Mucosa of stomach (tissue), 1 donor: ENCODE results near the gene LAMC1.

Experiments used
- H3K27me3 ChIP-seq: one replicate; pipeline ENCODE4 v1.7.0; 2013; ENCODE audit warnings: mild to moderate bottlenecking, low read length; ENCODE audit not compliant: control insufficient read depth, insufficient read depth
- H3K36me3 ChIP-seq: one replicate; pipeline ENCODE4 v1.7.0; 2013; ENCODE audit warnings: low read length; ENCODE audit not compliant: control insufficient read depth, insufficient read depth
- H3K4me1 ChIP-seq: one replicate; pipeline ENCODE4 v1.7.0; 2013; ENCODE audit warnings: mild to moderate bottlenecking, low read length; ENCODE audit not compliant: control insufficient read depth, insufficient read depth
- H3K4me3 ChIP-seq: one replicate; pipeline ENCODE4 v1.7.0; 2013; ENCODE audit warnings: low read length
- H3K9ac ChIP-seq: one replicate; pipeline ENCODE4 v1.7.0; 2013; ENCODE audit warnings: mild to moderate bottlenecking, low read length, moderate library complexity
- H3K9me3 ChIP-seq: one replicate; pipeline ENCODE4 v1.7.0; 2013; ENCODE audit warnings: mild to moderate bottlenecking, low read length, moderate library complexity; ENCODE audit not compliant: control insufficient read depth
- donor health status: Pancreatic carcinoma.

The LAMC1 gene

DNA sequence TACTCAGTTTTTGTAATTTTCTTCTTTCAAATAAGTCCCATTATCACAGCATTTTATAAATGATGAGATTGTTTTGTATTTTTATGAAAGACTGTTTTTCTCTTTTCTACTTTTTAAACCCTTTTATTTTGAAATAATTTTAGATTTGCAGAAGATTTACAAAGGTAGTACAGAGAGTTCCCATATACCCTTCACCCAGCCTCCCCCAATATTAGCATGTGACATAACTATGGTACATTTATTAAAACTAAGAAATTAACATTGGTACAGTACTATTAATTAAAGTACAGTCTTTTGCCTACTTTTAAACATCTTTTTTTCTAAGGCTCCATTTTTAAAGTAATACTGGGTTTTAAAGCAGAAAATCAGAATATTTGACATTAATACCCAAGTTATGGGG lies 127.2 kb downstream of the LAMC1 start:
- Histone ChIP-seq H3K36me3 (no peaks in the 10 kb centered on the region), H3K4me3 (no peak overlapping the region), H3K9me3 (no peaks in the 10 kb centered on the region), H3K4me1 (no peaks in the 10 kb centered on the region), H3K27me3 (no peaks in the 10 kb centered on the region), H3K9ac (no peak overlapping the region)

- H3K4me3 ChIP-seq = no peak overlapping the region
- no peaks in the 10 kb centered on the region for H3K27me3 ChIP-seq
- no peaks in the 10 kb centered on the region for H3K36me3 ChIP-seq
- no peaks in the 10 kb centered on the region for H3K4me1 ChIP-seq
- no peaks in the 10 kb centered on the region for H3K9me3 ChIP-seq
- H3K9ac ChIP-seq = no peak overlapping the region
These were observed 129.0 kb downstream of the LAMC1 start for GRCh38 chr1:183152180-183152579.

DNA sequence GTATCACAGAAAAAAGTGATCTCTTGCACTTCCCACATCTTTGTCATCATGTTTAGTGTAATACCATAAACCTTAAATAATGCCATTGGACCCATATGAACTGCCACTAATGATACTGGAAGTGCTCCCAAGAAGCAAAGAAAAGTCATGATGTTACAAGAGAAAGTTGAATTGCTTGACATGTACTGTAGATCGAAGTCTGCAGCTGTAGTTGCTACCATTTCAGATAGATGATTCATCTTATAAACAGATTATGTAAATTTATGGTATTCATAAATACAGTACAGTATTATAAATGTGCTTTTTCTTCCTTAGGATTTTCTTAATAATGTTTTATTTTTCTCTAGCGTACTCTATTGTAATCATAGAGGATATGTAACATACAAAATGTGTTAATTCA lies 132.7 kb downstream of the LAMC1 start:
- Histone ChIP-seq H3K27me3 (no peaks in the 10 kb centered on the region), H3K9ac (no peak overlapping the region), H3K36me3 (no peaks in the 10 kb centered on the region), H3K4me1 (peaks cover 17% of the 10 kb centered on the region), H3K4me3 (no peak overlapping the region), H3K9me3 (no peaks in the 10 kb centered on the region)

DNA sequence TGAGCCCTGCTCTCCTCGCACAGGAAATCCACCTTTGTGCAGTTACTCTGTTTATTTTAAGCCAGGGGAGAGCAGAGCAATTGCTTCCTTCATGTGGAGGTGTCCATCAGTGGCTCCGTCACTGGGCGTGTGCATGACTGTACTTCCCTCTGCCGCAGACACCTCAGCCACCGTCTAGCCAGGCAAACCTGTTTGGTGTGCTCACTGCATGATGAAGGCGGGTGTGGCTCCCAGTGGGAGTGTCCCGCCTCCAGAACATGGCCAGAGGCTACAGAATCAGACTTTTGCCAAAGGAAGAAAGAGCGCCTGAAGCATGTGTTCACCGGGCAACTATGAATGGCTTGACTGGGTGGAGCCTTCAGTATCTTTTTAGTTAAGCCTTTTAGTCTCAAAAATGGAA lies 136.7 kb downstream of the LAMC1 start:
- no peaks in the 10 kb centered on the region for H3K9me3 ChIP-seq
- H3K4me3 ChIP-seq = no peak overlapping the region
- peaks cover 17% of the 10 kb centered on the region for H3K4me1 ChIP-seq
- no peaks in the 10 kb centered on the region for H3K27me3 ChIP-seq
- H3K9ac ChIP-seq = peak overlapping the region; percentile 37
- no peaks in the 10 kb centered on the region for H3K36me3 ChIP-seq

- Histone ChIP-seq H3K9me3 (no peaks in the 10 kb centered on the region), H3K36me3 (no peaks in the 10 kb centered on the region), H3K4me1 (peaks cover 17% of the 10 kb centered on the region), H3K27me3 (no peaks in the 10 kb centered on the region), H3K4me3 (no peak overlapping the region), H3K9ac (no peak overlapping the region)
These were observed 138.2 kb downstream of the LAMC1 start for GRCh38 chr1:183161391-183161790.

- H3K9ac ChIP-seq = no peak overlapping the region
- H3K4me1 ChIP-seq = peaks cover 17% of the 10 kb centered on the region
- H3K4me3 ChIP-seq = no peak overlapping the region
- H3K27me3 ChIP-seq = no peaks in the 10 kb centered on the region
- H3K36me3 ChIP-seq = no peaks in the 10 kb centered on the region
- no peaks in the 10 kb centered on the region for H3K9me3 ChIP-seq
These were observed 140.1 kb downstream of the LAMC1 start for GRCh38 chr1:183163316-183163715.

GRCh38 chr1:183164340-183164739 lies 141.1 kb downstream of the LAMC1 start:
- no peak overlapping the region for H3K9ac ChIP-seq
- H3K4me1 ChIP-seq = peaks cover 14% of the 10 kb centered on the region
- no peaks in the 10 kb centered on the region for H3K9me3 ChIP-seq
- no peaks in the 10 kb centered on the region for H3K36me3 ChIP-seq
- no peaks in the 10 kb centered on the region for H3K27me3 ChIP-seq
- H3K4me3 ChIP-seq = no peak overlapping the region

GRCh38 chr1:183164963-183165362 lies 141.7 kb downstream of the LAMC1 start:
- no peaks in the 10 kb centered on the region for H3K9me3 ChIP-seq
- H3K4me3 ChIP-seq = no peak overlapping the region
- no peaks in the 10 kb centered on the region for H3K36me3 ChIP-seq
- H3K27me3 ChIP-seq = no peaks in the 10 kb centered on the region
- no peak overlapping the region for H3K9ac ChIP-seq
- H3K4me1 ChIP-seq = peaks cover 7% of the 10 kb centered on the region

DNA sequence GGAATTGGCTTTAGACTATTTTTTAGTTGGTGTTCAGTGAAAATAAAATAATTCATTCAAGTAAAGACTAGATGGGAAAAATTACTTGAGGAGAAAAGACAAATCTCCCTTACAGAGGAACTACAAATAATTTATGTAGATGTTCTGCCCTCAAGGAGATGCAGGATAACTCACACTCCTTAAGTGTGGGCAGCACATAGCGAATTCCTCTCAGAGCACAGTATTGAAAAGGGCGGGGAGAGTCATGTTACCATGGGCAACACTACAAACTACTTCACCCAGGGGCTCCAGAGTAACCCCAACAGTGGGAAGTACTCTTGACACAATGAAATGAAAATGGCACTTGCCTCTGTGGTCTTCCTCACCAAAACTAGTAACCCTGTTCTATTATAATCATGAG lies 142.2 kb downstream of the LAMC1 start:
- Histone ChIP-seq H3K4me1 (peaks cover 3% of the 10 kb centered on the region), H3K36me3 (no peaks in the 10 kb centered on the region), H3K27me3 (no peaks in the 10 kb centered on the region), H3K9me3 (no peaks in the 10 kb centered on the region), H3K9ac (no peak overlapping the region), H3K4me3 (no peak overlapping the region)

- Histone ChIP-seq H3K27me3 (no peaks in the 10 kb centered on the region), H3K9ac (no peak overlapping the region), H3K9me3 (no peaks in the 10 kb centered on the region), H3K4me3 (no peak overlapping the region), H3K4me1 (no peaks in the 10 kb centered on the region), H3K36me3 (no peaks in the 10 kb centered on the region)
These were observed 143.2 kb downstream of the LAMC1 start for GRCh38 chr1:183166454-183166853.

- Histone ChIP-seq H3K4me1 (no peaks in the 10 kb centered on the region), H3K4me3 (no peak overlapping the region), H3K36me3 (no peaks in the 10 kb centered on the region), H3K9me3 (no peaks in the 10 kb centered on the region), H3K27me3 (no peaks in the 10 kb centered on the region), H3K9ac (no peak overlapping the region)
These were observed 144.5 kb downstream of the LAMC1 start for GRCh38 chr1:183167676-183168075.

GRCh38 chr1:183168308-183168707 lies 145.1 kb downstream of the LAMC1 start:
- Histone ChIP-seq H3K9me3 (no peaks in the 10 kb centered on the region), H3K9ac (no peak overlapping the region), H3K4me1 (no peaks in the 10 kb centered on the region), H3K4me3 (no peak overlapping the region), H3K36me3 (no peaks in the 10 kb centered on the region), H3K27me3 (no peaks in the 10 kb centered on the region)

GRCh38 chr1:183173828-183174227 lies 150.6 kb downstream of the LAMC1 start:
- Histone ChIP-seq H3K9ac (no peak overlapping the region), H3K27me3 (no peaks in the 10 kb centered on the region), H3K4me3 (no peak overlapping the region), H3K36me3 (no peaks in the 10 kb centered on the region), H3K4me1 (peaks cover 6% of the 10 kb centered on the region), H3K9me3 (no peaks in the 10 kb centered on the region)
